ENCODE data around the gene DLG2. TPM values are rescaled to one million over a fixed set of nuclear protein-coding genes. Genes with fewer than 3 reads are reported as not detected.

Gene DLG2
- polyA plus RNA-seq, 4 donors = 12.8 to 14.2 (median 13.7) TPM

- no peak for DNase-seq (ENCODE audit: low read depth in 4 of 4, low spot score in 3 of 4)
Measured at GRCh38 chr11:84930863-84931262, 696.3 kb downstream of the DLG2 start.

GRCh38 chr11:84929738-84930137, 697.4 kb downstream of the DLG2 start:
- no peak for DNase-seq (ENCODE audit: low read depth in 4 of 4, low spot score in 3 of 4)

GRCh38 chr11:84924154-84924692, 702.9 kb downstream of the DLG2 start:
- DNase-seq (ENCODE audit: low read depth in 4 of 4, low spot score in 3 of 4) = no peak

- no peak for DNase-seq (ENCODE audit: low read depth in 4 of 4, low spot score in 3 of 4)
Measured at GRCh38 chr11:84923489-84923888, 703.7 kb downstream of the DLG2 start.

GRCh38 chr11:84922836-84923235, 704.3 kb downstream of the DLG2 start:
- DNase-seq (ENCODE audit: low read depth in 4 of 4, low spot score in 3 of 4) = no peak

- no peak for DNase-seq (ENCODE audit: low read depth in 4 of 4, low spot score in 3 of 4)
Measured at GRCh38 chr11:84922212-84922805, 704.8 kb downstream of the DLG2 start.

GRCh38 chr11:84914511-84914910, 712.6 kb downstream of the DLG2 start:
- no peak for DNase-seq (ENCODE audit: low read depth in 4 of 4, low spot score in 3 of 4)

- DNase-seq (ENCODE audit: low read depth in 4 of 4, low spot score in 3 of 4) = no peak
Measured at GRCh38 chr11:84909740-84910139, 717.4 kb downstream of the DLG2 start.

GRCh38 chr11:84906995-84907394, 720.1 kb downstream of the DLG2 start:
- DNase-seq (ENCODE audit: low read depth in 4 of 4, low spot score in 3 of 4) = no peak

GRCh38 chr11:84905411-84905810, 721.7 kb downstream of the DLG2 start:
- DNase-seq (ENCODE audit: low read depth in 4 of 4, low spot score in 3 of 4) = no peak

- no peak for DNase-seq (ENCODE audit: low read depth in 4 of 4, low spot score in 3 of 4)
Measured at GRCh38 chr11:84902445-84902844, 724.7 kb downstream of the DLG2 start.

GRCh38 chr11:84901991-84902390, 725.2 kb downstream of the DLG2 start:
- no peak for DNase-seq (ENCODE audit: low read depth in 4 of 4, low spot score in 3 of 4)

GRCh38 chr11:84899740-84900139, 727.4 kb downstream of the DLG2 start:
- DNase-seq (ENCODE audit: low read depth in 4 of 4, low spot score in 3 of 4) = no peak

- no peak for DNase-seq (ENCODE audit: low read depth in 4 of 4, low spot score in 3 of 4)
Measured at GRCh38 chr11:84899134-84899533, 728.0 kb downstream of the DLG2 start.

- no peak for DNase-seq (ENCODE audit: low read depth in 4 of 4, low spot score in 3 of 4)
Measured at GRCh38 chr11:84894666-84895065, 732.5 kb downstream of the DLG2 start.

GRCh38 chr11:84890676-84891075, 736.5 kb downstream of the DLG2 start:
- DNase-seq (ENCODE audit: low read depth in 4 of 4, low spot score in 3 of 4) = no peak

- DNase-seq (ENCODE audit: low read depth in 4 of 4, low spot score in 3 of 4) = no peak
Measured at GRCh38 chr11:84889556-84889955, 737.6 kb downstream of the DLG2 start.

GRCh38 chr11:84887055-84887629, 740.0 kb downstream of the DLG2 start:
- DNase-seq (ENCODE audit: low read depth in 4 of 4, low spot score in 3 of 4) = no peak

- DNase-seq (ENCODE audit: low read depth in 4 of 4, low spot score in 3 of 4) = no peak
Measured at GRCh38 chr11:84886344-84886743, 740.8 kb downstream of the DLG2 start.

GRCh38 chr11:84884836-84885235, 742.3 kb downstream of the DLG2 start:
- no peak for DNase-seq (ENCODE audit: low read depth in 4 of 4, low spot score in 3 of 4)

GRCh38 chr11:84882056-84882455, 745.1 kb downstream of the DLG2 start:
- DNase-seq (ENCODE audit: low read depth in 4 of 4, low spot score in 3 of 4) = no peak

GRCh38 chr11:84871116-84871515, 756.0 kb downstream of the DLG2 start:
- DNase-seq (ENCODE audit: low read depth in 4 of 4, low spot score in 3 of 4) = no peak

- DNase-seq (ENCODE audit: low read depth in 4 of 4, low spot score in 3 of 4) = no peak
Measured at GRCh38 chr11:84870486-84870885, 756.7 kb downstream of the DLG2 start.

Data from right renal pelvis (tissue), 4 donors.